GM10248 (cell line): ENCODE results near the gene FAS.

Source experiments
- CTCF ChIA-PET: fragments of 300-600 bp; sonication (Branson Sonifier 250); formaldehyde crosslinking; extraction: SDS; loops from one replicate; lab custom pipeline; 2021; ENCODE audit warnings: antibody characterized with exemption; lab: Yijun Ruan, JAX
- POLR2A ChIA-PET: fragments of 350-650 bp; sonication (Branson Sonifier 250); formaldehyde crosslinking; extraction: SDS; loops from one replicate; lab custom pipeline; 2020; ENCODE audit warnings: antibody characterized with exemption; lab: Yijun Ruan, JAX
- DNase-seq: peaks from one replicate; pipeline ENCODE4 v3.0.0; 2012; ENCODE audit errors: extremely low spot score
- TF ChIP-seq, protein P1 (sequence below): IDR thresholded peaks from 2 replicates; pipeline ENCODE4 v1.5.1; 2012; ENCODE audit warnings: mild to moderate bottlenecking, low read depth; ENCODE audit errors: extremely low read depth, missing control alignments, control extremely low read depth

FAS gene

DNA sequence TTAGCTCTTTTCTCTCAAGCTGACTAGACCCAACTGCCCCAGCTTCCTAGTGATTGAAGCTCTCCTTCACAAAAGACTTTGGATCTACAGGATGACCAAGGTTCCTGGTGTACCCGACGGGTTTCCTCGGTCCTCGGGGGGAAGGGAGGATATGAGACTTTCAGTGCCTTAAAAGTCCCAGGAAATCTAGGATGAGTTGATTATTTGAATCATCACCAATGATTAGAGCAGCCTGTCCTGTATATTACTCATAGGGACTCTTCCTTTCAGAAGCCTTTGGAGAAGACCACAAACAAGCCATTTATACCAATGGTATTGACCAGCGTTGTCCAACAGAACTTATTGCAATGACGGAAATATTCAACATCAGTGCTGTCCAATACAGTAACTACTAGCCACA, 31.9 kb upstream of the FAS start:
- ChIA-PET CTCF (interaction anchor here (1.1 to 2.2 kb wide), 7 partner anchors 10 to 124 kb away, joined by 3 to 8 read pairs (median 6); no protein-coding TSS in a partner anchor), POLR2A (no interaction called here)
- no peak for DNase-seq
- TF ChIP-seq, protein P1, sequence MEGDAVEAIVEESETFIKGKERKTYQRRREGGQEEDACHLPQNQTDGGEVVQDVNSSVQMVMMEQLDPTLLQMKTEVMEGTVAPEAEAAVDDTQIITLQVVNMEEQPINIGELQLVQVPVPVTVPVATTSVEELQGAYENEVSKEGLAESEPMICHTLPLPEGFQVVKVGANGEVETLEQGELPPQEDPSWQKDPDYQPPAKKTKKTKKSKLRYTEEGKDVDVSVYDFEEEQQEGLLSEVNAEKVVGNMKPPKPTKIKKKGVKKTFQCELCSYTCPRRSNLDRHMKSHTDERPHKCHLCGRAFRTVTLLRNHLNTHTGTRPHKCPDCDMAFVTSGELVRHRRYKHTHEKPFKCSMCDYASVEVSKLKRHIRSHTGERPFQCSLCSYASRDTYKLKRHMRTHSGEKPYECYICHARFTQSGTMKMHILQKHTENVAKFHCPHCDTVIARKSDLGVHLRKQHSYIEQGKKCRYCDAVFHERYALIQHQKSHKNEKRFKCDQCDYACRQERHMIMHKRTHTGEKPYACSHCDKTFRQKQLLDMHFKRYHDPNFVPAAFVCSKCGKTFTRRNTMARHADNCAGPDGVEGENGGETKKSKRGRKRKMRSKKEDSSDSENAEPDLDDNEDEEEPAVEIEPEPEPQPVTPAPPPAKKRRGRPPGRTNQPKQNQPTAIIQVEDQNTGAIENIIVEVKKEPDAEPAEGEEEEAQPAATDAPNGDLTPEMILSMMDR, result no peak

DNA sequence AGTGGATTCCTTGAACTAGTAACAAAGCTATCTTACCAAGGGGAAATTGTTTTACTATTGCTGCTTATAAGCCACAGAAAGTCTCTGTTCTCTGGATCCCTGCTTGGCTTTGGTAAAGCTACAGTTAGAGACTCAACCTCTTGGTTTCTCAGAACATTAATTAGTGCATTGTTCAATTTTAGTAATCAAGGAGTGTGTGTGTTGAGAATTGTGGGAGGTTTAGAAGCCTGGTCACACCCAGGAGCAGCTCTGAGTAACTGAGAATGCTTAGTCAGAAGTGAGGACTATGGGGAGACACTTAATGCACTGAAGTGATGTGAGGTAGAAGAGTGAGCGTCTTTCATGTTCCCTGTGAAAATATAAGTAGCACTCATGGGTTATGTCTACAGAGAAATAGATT, 29.8 kb upstream of the FAS start:
- CTCF ChIA-PET, result interaction anchor here (0.8 to 1.8 kb wide), 7 partner anchors 12 to 62 kb away, joined by 3 to 8 read pairs (median 4); no protein-coding TSS in a partner anchor
- no peak for DNase-seq
- POLR2A ChIA-PET, result no interaction called here
- TF ChIP-seq, protein P1, result no peak

DNA sequence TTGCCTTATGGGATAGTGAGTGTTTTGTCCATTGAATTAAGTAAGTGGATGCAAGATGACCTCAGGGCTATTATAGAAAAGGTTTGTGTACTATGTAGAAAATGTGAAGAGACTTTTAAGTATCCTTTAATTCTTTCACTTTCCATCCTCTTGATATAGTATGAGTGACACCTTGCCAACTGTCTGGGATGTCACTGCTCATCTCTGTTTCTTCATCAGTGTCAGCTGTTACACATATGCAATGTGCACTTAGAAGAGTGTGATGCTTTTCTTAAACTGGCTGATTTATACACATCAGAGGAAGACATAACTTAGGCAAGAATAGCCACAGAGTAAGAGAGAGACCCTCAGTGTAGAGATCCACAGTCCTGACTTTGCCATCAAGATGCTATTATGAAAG, 29.3 kb upstream of the FAS start:
- ChIA-PET POLR2A (no interaction called here), CTCF (interaction anchor here (0.8 to 1.8 kb wide), 4 partner anchors 18 to 29 kb away, joined by 3 to 8 read pairs (median 5); no protein-coding TSS in a partner anchor)
- DNase-seq, result no peak
- TF ChIP-seq, protein P1, result no peak

DNA sequence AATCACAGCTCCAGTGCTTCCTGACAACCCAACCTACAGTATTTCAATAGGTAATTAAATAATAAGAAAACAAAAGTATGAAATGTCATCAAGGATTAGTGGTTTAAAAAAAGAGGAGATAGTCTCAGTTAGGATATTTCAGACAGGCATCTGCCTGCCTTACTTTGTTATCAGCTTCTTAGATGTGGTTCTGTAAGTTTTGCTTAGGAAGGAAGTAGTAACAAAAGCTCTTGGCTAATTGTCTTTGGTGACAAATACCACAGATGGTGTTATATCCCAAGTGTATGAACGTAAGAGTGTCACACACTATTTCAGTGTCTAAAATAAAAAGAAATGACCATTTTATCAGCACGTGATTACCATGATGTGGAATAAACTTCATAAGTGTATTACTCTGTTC, 28.3 kb upstream of the FAS start:
- TF ChIP-seq, protein P1, result no peak
- CTCF ChIA-PET, result interaction anchor here (0.8 to 0.9 kb wide), 3 partner anchors 10 to 13 kb away, joined by 3 read pairs; no protein-coding TSS in a partner anchor
- POLR2A ChIA-PET, result no interaction called here
- DNase-seq, result no peak

DNA sequence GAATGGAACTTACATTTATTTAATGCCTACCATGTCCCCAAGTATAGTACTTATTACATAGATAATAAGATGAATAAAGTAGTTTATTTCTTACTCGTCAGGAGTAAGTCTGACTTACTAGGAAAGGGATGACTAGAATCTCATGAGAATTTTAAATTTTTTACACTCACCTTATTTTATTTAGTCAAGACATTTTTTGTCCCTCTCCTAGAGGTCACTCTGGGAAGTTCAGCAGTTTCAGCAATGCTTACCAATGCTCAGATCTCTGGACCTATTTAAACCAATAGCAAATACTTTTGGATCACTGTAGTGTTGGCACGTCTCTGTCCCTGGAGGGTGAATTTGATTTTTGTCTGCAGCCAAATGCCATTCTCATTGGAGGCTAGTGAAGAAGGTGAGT, 27.3 kb upstream of the FAS start:
- no peak for DNase-seq
- CTCF ChIA-PET, result interaction anchor here (0.8 to 1.5 kb wide), 4 partner anchors 28 to 255 kb away, joined by 3 to 4 read pairs (median 4); no protein-coding TSS in a partner anchor
- TF ChIP-seq, protein P1, result no peak
- POLR2A ChIA-PET, result no interaction called here

DNA sequence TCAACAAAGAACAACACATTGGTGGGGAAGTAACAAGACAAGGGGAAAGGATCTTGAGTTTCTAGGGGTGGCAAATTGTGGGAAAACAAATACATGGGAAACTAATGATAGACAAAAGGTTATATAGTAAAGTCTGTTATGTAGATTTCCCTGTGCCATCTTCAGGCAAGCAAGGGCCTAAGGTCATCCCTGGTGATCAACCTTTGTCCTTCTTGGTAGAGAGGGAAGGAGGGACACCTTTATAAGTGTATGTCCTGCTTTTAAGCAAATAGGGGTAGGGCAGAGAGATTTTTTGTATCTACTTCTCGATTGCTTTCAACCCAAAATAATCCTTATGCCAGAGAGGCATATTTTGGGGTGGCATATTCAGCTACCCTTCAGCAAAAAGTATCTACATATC, 26.2 kb upstream of the FAS start:
- POLR2A ChIA-PET, result no interaction called here
- CTCF ChIA-PET, result interaction anchor here (0.8 to 1.6 kb wide), 6 partner anchors 10 to 31 kb away, joined by 3 to 6 read pairs (median 4); no protein-coding TSS in a partner anchor
- TF ChIP-seq, protein P1, result no peak
- DNase-seq, result no peak
